Transverse colon (tissue), 4 donors: ENCODE measurements around the gene ARAF. TPM values are rescaled to one million over a fixed set of nuclear protein-coding genes. Genes with fewer than 3 reads are reported as not detected.
A peak's percentile ranks its signal among the peaks of the same experiment; 100 is the strongest.

Source experiments
- DNase-seq: peaks from one replicate; pipeline ENCODE4 v3.0.0-alpha.2; 2019
- H3K27ac ChIP-seq, 4 donors: fragments of 200-600 bp; sonication (generic); 2 replicates each; pipeline ENCODE4 v1.5.1; 2016 to 2018; ENCODE audit warnings: inconsistent platforms in 4 of 4
- H3K27me3 ChIP-seq: fragments of 200-600 bp; sonication (generic); 2 replicates; pipeline ENCODE4 v1.5.1; 2017; ENCODE audit warnings: inconsistent platforms
- H3K36me3 ChIP-seq, 4 donors: fragments of 200-600 bp; sonication (generic); 2 replicates each; pipeline ENCODE4 v1.5.1; 2017 to 2019; ENCODE audit warnings: inconsistent platforms in 4 of 4
- H3K4me1 ChIP-seq, 4 donors: fragments of 200-600 bp; sonication (generic); 2 replicates each; pipeline ENCODE4 v1.5.1; 2017 to 2020; ENCODE audit warnings: inconsistent platforms in 4 of 4
- H3K4me3 ChIP-seq, 4 donors: fragments of 200-600 bp; sonication (generic); 1 replicate in 1 of 4; 2 replicates in 3 of 4; pipeline versions ENCODE4 v1.5.1 to v1.6.1; 2017 to 2019; ENCODE audit warnings: inconsistent platforms in 4 of 4
- H3K9me3 ChIP-seq, 2 donors: fragments of 200-600 bp; sonication (generic); 2 replicates each; pipeline ENCODE4 v1.5.1; 2017 to 2019; ENCODE audit warnings: inconsistent platforms in 2 of 2
- EP300 ChIP-seq: sonication (generic); formaldehyde crosslinking; IDR thresholded peaks from one replicate; pipeline ENCODE4 v1.6.1; 2017; ENCODE audit warnings: antibody characterized with exemption, low read depth
- POLR2A ChIP-seq: fragments of 450-650 bp; IDR thresholded peaks from one replicate; pipeline ENCODE4 v1.6.1; 2016; ENCODE audit warnings: antibody characterized with exemption, mild to moderate bottlenecking, moderate library complexity
- POLR2AphosphoS5 ChIP-seq, 3 donors: sonication (generic); formaldehyde crosslinking; IDR thresholded peaks; one replicate each; pipeline ENCODE4 v1.6.1; 2016; ENCODE audit warnings: antibody characterized with exemption in 3 of 3
- WGBS, 2 donors: methylation state at CpG; one replicate each; pipeline ENCODE4 v1.1.5; 2018; ENCODE audit warnings: low coverage in 1 of 2; 5-methylcytosine and 5-hydroxymethylcytosine counted together
- in situ Hi-C, 4 donors: fragments of 200-750 bp; cut with MboI; loops; one replicate each; pipeline versions ENCODE4 v1.15.0 to v1.15.1; 2017; ENCODE audit warnings: low sequenced_read_pairs in 3 of 4, low pct_ligation_motif_present in 1 of 4, low pct_unique_long_range_greater_than_20kb in 1 of 4
- intact Hi-C: fragments of 100-400 bp; cut with DNase I; formaldehyde crosslinking; loops from one replicate; pipeline ENCODE4 v1.15.1; 2023; ENCODE audit warnings: low total_unique reads
- total RNA-seq, 4 donors: library from RNA; depleted of rRNA; stranded (reverse); fragments of >200 nt; gene quantifications; one replicate each; pipeline ENCODE4 v1.1.0, GENCODE V29; 2016
- TF ChIP-seq, protein P1 (sequence below), 5 experiments: fragments of 200-600 bp in 3 of 5; fragments of 450-650 bp in 2 of 5; sonication (generic) in 3 of 5; IDR thresholded peaks; 1 replicate in 2 of 5; 2 replicates in 3 of 5; pipeline ENCODE4 v1.5.1; 2016 to 2017; ENCODE audit warnings: antibody characterized with exemption in 5 of 5, inconsistent platforms in 3 of 5, mild to moderate bottlenecking in 2 of 5, moderate library complexity in 1 of 5

Gene ARAF
- total RNA-seq, 4 donors from 2014 or later = 58.4 to 247 (median 88.3) TPM

DNA sequence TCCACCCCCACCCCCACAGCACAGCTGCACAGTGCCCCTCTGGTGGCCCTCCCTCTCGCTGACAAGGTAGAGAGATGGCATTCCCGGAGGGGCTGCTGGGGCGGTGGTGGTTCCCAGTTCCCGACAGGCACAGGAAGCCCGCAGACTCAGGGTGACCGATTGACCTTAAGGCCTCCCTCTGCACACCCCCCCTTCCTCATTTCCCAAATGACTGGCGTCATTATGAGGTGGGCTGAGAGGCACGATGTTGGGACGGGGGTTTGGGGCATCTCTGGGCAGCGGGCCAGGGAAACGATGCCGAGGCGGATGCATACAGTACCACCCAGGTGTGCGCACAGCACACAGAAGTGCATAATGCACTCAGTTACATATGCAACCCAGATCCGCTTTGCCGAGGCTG, 17.7 kb downstream of the ARAF start:
- in situ Hi-C loops = no loop called here
- H3K4me3 ChIP-seq = no peak overlapping the region
- DNase-seq = no peak
- intact Hi-C loops = loop anchor here (10.0 kb wide), 1 partner anchor 56 kb away; no protein-coding TSS in a partner anchor
- TF ChIP-seq EP300 (no peak), POLR2A (no peak), POLR2AphosphoS5 (IDR thresholded peaks at IDR 0.05) (no peak)
- TF ChIP-seq, protein P1, sequence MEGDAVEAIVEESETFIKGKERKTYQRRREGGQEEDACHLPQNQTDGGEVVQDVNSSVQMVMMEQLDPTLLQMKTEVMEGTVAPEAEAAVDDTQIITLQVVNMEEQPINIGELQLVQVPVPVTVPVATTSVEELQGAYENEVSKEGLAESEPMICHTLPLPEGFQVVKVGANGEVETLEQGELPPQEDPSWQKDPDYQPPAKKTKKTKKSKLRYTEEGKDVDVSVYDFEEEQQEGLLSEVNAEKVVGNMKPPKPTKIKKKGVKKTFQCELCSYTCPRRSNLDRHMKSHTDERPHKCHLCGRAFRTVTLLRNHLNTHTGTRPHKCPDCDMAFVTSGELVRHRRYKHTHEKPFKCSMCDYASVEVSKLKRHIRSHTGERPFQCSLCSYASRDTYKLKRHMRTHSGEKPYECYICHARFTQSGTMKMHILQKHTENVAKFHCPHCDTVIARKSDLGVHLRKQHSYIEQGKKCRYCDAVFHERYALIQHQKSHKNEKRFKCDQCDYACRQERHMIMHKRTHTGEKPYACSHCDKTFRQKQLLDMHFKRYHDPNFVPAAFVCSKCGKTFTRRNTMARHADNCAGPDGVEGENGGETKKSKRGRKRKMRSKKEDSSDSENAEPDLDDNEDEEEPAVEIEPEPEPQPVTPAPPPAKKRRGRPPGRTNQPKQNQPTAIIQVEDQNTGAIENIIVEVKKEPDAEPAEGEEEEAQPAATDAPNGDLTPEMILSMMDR (IDR thresholded peaks at IDR 0.05) = no peak
- WGBS, 2 donors = 65% methylated on average over 16 of the region's 16 CpGs; no CpG with 5 or more reads in 1 of the 2 donors
- no peaks in the 10 kb centered on the region for H3K36me3 ChIP-seq
- no peaks in the 10 kb centered on the region for H3K9me3 ChIP-seq
- H3K27me3 ChIP-seq = no peaks in the 10 kb centered on the region
- no peak overlapping the region for H3K27ac ChIP-seq
- H3K4me1 ChIP-seq = peaks cover 0 to 19% (median 5%) of the 10 kb centered on the region in 4 donors

- DNase-seq = no peak
- WGBS, 2 donors = 48% methylated on average over 9 of the region's 9 CpGs; no CpG with 5 or more reads in 1 of the 2 donors
- no peak overlapping the region for H3K4me3 ChIP-seq
- in situ Hi-C loops (no loop called here), intact Hi-C loops (loop anchor here (10.0 kb wide), 1 partner anchor 55 kb away; no protein-coding TSS in a partner anchor)
- peaks cover 0 to 10% (median 0%) of the 10 kb centered on the region in 4 donors for H3K4me1 ChIP-seq
- H3K27me3 ChIP-seq = no peaks in the 10 kb centered on the region
- H3K36me3 ChIP-seq = no peaks in the 10 kb centered on the region
- H3K27ac ChIP-seq = no peak overlapping the region
- no peaks in the 10 kb centered on the region for H3K9me3 ChIP-seq
- no peak for TF ChIP-seq POLR2A
- TF ChIP-seq, protein P1 (IDR thresholded peaks at IDR 0.05) = no peak
- no peak for TF ChIP-seq EP300
- TF ChIP-seq POLR2AphosphoS5 (IDR thresholded peaks at IDR 0.05) = no peak
Measured at GRCh38 chrX:47579537-47579936, 18.5 kb downstream of the ARAF start.

GRCh38 chrX:47581731-47582647, 21.0 kb downstream of the ARAF start, which contains the start of gene TIMP1:
TSS of gene TIMP1 (plus strand) at chrX:47582436. CDS start at chrX:47583416, 980 bp downstream.
- 41% methylated on average over 23 of the region's 28 CpGs; no CpG with 5 or more reads in 1 of the 2 donors for WGBS, 2 donors
- TF ChIP-seq POLR2A (no peak), POLR2AphosphoS5 (IDR thresholded peaks at IDR 0.05) (peak in 2 of 3 donors; percentile 34 to 44)
- Histone ChIP-seq H3K27ac (peak within 1 kb of the TSS; percentile 70 to 85 (median 80)), H3K4me1 (peaks cover 0 to 8% (median 0%) of the 10 kb centered on the region in 4 donors), H3K9me3 (no peaks in the 10 kb centered on the region), H3K4me3 (peak within 1 kb of the TSS in 3 of 4 donors; percentile 30 to 48 (median 33)), H3K27me3 (no peaks in the 10 kb centered on the region), H3K36me3 (no peaks in the 10 kb centered on the region)
- in situ Hi-C loops = no loop called here
- DNase-seq = peak; percentile 82
- intact Hi-C loops = no loop called here

DNA sequence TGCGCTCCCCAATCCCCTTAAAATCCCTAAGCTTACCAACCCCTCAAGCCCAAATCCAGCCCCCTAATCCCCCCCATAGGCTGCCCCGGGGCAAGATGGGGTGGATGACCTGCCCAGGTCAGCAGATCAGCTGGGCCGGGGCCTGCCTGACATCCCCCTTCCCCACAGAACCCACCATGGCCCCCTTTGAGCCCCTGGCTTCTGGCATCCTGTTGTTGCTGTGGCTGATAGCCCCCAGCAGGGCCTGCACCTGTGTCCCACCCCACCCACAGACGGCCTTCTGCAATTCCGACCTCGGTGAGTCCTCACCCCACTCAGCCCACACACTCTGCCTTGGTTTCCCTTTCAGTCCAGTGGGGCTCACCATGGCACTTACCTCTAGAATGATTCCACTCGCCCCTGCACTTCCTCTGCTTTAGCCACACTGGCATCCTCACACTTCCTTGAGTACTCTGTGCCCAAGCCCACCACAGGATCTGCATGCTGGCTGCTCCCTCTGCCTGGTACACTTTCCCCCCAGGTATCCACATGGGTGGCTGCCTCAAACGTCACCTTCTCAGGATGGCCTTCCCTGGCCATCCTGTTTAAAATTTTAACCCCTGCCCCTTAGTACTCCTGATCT, 22.3 kb downstream of the ARAF start:
- in situ Hi-C loops = no loop called here
- Histone ChIP-seq H3K9me3 (no peaks in the 10 kb centered on the region), H3K27me3 (no peaks in the 10 kb centered on the region), H3K27ac (peak overlapping the region in 3 of 4 donors; percentile 80 to 85 (median 80)), H3K4me3 (peak overlapping the region in 1 of 4 donors; percentile 48), H3K36me3 (no peaks in the 10 kb centered on the region), H3K4me1 (peaks cover 0 to 8% (median 0%) of the 10 kb centered on the region in 4 donors)
- no peak for TF ChIP-seq POLR2A
- TF ChIP-seq, protein P1 (IDR thresholded peaks at IDR 0.05) = no peak
- intact Hi-C loops = no loop called here
- WGBS, 2 donors = 59% methylated on average over 8 of the region's 8 CpGs; no CpG with 5 or more reads in 1 of the 2 donors
- DNase-seq = no peak
